Lower lobe of right lung (tissue), 2 donors: ENCODE measurements around the gene TDRD3. TPM values are rescaled to one million over a fixed set of nuclear protein-coding genes. Genes with fewer than 3 reads are reported as not detected.

Experiments used
- ATAC-seq, 2 donors: fragments of 200-7000 bp; cut with Tn5 transposase; one replicate each; pipeline ENCODE4 v1.9.1; 2020 to 2022; ENCODE audit warnings: mild to moderate bottlenecking in 2 of 2, moderate library complexity in 2 of 2
- DNase-seq: peaks from one replicate; pipeline ENCODE4 v3.0.0-alpha.2; 2020
- H3K27ac ChIP-seq: fragments of 200-600 bp; one replicate; pipeline ENCODE4 v1.8.0; 2022
- H3K27me3 ChIP-seq: fragments of 200-600 bp; one replicate; pipeline ENCODE4 v1.8.0; 2022; ENCODE audit warnings: low read depth
- H3K36me3 ChIP-seq: fragments of 200-600 bp; one replicate; pipeline ENCODE4 v1.8.0; 2022; ENCODE audit warnings: mild to moderate bottlenecking
- H3K4me1 ChIP-seq: fragments of 200-600 bp; one replicate; pipeline ENCODE4 v1.8.0; 2022
- H3K4me3 ChIP-seq: fragments of 200-600 bp; one replicate; pipeline ENCODE4 v1.8.0; 2022; ENCODE audit warnings: mild to moderate bottlenecking
- H3K9me3 ChIP-seq: fragments of 200-600 bp; one replicate; pipeline ENCODE4 v1.8.0; 2022
- intact Hi-C: fragments of 100-400 bp; cut with DNase I; formaldehyde crosslinking; loops from one replicate; pipeline ENCODE4 v1.11.0; 2022
- total RNA-seq: library from RNA; stranded (reverse); fragmentation: NEBNext Ultra II Directional; extraction: Animal tissue kit (Norgen Biotek cat#: 25700); gene quantifications from one replicate; pipeline ENCODE4 v1.2.1, GENCODE V29; 2021
- TF ChIP-seq, protein P1 (sequence below): fragments of 200-600 bp; IDR thresholded peaks from one replicate; pipeline ENCODE4 v1.8.0; 2022; ENCODE audit warnings: antibody characterized with exemption, mild to moderate bottlenecking
- donor health status: DM: no; HTN: yes; CAD: no; lungs with severe emphysema.

Gene TDRD3
- total RNA-seq, 1 donor from 2014 or later, result 27.0 TPM

DNA sequence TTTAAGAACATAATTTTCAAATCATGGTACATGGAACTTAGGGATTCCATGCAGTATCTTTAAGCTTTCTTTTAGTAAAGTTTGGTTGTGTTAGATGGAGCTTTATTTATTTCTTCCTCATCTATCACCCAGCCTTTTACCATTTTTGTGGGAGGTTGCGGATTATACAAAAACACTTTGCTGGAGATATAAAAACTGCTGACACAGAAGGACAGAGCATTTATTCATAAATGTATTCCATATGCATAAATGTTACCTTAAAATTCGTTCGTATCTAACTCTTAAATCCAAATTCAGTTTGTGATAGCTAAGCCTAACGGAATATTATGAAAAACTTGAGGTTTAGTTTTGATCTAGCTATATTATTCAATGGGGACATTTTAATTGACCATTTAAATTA is 143.3 kb downstream of the TDRD3 start:
- no peak for ATAC-seq
- Histone ChIP-seq H3K9me3 (no peaks in the 10 kb centered on the region), H3K36me3 (peaks cover 2% of the 10 kb centered on the region), H3K27ac (no peak overlapping the region), H3K4me1 (no peaks in the 10 kb centered on the region), H3K4me3 (no peak overlapping the region), H3K27me3 (no peaks in the 10 kb centered on the region)
- DNase-seq, result no peak
- intact Hi-C loops, result no loop called here
- TF ChIP-seq, protein P1, sequence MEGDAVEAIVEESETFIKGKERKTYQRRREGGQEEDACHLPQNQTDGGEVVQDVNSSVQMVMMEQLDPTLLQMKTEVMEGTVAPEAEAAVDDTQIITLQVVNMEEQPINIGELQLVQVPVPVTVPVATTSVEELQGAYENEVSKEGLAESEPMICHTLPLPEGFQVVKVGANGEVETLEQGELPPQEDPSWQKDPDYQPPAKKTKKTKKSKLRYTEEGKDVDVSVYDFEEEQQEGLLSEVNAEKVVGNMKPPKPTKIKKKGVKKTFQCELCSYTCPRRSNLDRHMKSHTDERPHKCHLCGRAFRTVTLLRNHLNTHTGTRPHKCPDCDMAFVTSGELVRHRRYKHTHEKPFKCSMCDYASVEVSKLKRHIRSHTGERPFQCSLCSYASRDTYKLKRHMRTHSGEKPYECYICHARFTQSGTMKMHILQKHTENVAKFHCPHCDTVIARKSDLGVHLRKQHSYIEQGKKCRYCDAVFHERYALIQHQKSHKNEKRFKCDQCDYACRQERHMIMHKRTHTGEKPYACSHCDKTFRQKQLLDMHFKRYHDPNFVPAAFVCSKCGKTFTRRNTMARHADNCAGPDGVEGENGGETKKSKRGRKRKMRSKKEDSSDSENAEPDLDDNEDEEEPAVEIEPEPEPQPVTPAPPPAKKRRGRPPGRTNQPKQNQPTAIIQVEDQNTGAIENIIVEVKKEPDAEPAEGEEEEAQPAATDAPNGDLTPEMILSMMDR, result no peak

DNA sequence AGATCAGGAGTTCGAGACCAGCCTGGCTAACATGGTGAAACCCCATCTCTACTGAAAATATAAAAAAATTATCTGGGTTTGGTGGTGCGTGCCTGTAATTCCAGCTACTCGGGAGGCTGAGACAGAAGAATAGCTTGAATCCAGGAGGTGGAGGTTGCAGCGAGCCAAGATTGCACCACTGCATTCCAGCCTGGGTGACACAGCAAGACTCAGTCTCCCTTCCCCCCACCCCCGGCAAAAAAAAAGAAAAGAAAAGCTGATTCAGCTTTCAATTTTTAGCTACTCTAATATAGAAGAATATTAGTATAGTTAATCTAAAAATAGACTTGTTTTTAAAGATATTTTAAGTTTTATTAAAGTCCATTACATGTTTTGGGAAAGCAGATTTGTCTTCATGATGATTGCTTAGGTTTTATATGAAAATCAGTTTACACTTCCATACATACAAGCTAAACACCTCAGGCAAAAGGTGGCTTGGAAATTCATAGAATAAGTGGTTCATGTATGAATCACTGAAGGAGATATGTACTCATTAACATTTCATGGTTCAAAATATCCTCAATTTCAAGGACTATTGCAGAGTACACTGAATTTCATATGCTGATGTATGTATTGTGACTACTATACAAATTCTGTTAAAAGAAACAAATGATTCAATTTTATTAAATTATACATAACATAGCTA is 165.2 kb downstream of the TDRD3 start:
- DNase-seq, result no peak
- no peaks in the 10 kb centered on the region for H3K4me1 ChIP-seq
- no peaks in the 10 kb centered on the region for H3K27me3 ChIP-seq
- H3K4me3 ChIP-seq, result no peak overlapping the region
- no peak overlapping the region for H3K27ac ChIP-seq
- no peaks in the 10 kb centered on the region for H3K36me3 ChIP-seq
- intact Hi-C loops, result no loop called here
- TF ChIP-seq, protein P1, result no peak
- H3K9me3 ChIP-seq, result no peaks in the 10 kb centered on the region
- ATAC-seq, result no peak

DNA sequence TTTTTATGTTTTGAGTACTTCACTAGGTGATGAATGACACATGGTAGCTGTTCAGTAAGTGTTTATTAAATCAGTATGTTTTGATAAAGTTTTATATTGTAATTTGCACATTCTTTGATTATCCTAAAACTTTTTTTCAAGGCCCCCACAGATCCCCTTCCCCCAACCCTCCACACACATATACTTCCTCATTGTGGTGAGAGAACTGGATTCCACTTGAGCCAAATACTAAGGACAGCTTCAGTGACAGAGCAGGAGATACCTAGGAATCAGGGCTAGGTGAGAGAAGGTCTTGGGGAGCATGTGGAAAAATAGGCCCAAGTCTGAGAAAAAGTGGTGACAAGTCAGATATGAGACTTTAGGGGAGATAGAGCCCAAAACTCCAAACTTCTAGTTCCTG is 174.6 kb downstream of the TDRD3 start:
- H3K36me3 ChIP-seq, result no peaks in the 10 kb centered on the region
- DNase-seq (no peak), ATAC-seq (no peak)
- no peaks in the 10 kb centered on the region for H3K27me3 ChIP-seq
- no peak overlapping the region for H3K27ac ChIP-seq
- intact Hi-C loops, result no loop called here
- TF ChIP-seq, protein P1, result no peak
- no peak overlapping the region for H3K4me3 ChIP-seq
- no peaks in the 10 kb centered on the region for H3K9me3 ChIP-seq
- no peaks in the 10 kb centered on the region for H3K4me1 ChIP-seq

DNA sequence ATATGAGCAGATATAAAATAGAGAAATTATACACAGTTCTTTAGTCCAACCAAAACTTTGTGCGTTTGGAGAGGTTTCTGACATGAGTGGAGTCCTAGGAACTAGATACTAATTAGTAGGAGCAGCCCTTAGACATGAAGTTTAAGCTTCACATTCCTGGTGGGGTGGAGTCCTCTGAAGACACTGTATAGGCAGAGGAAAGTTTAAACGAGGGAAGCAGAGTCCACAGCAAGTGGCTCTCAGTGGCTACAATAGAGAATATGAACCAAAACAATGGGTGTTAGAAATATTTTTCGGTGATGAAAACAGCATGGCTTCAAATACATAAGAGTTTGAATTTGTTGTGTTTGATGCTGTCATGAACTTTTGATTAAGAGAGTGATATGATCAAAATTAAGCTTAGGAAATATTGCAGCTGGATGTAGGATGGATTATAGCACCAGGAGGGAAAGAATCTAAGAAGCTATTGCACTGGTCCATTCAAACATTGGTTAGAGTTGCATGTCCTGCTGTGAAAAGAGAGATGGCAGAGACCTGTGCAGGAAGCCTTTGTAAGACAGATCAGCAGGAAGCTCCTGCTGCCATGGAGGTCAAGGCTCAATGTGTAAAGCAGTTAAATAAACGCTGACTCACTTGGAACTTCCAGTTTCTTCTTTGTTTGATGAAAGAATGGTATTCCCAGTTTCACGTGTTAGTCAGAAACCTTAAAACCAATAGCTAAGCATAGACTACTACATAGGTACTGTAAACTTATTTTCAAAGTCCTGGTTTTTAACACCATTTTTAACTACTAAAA is 175.2 kb downstream of the TDRD3 start:
- intact Hi-C loops, result no loop called here
- no peaks in the 10 kb centered on the region for H3K36me3 ChIP-seq
- no peak overlapping the region for H3K27ac ChIP-seq
- H3K4me1 ChIP-seq, result no peaks in the 10 kb centered on the region
- H3K27me3 ChIP-seq, result no peaks in the 10 kb centered on the region
- no peaks in the 10 kb centered on the region for H3K9me3 ChIP-seq
- H3K4me3 ChIP-seq, result no peak overlapping the region
- no peak for DNase-seq
- no peak for ATAC-seq
- TF ChIP-seq, protein P1, result no peak

DNA sequence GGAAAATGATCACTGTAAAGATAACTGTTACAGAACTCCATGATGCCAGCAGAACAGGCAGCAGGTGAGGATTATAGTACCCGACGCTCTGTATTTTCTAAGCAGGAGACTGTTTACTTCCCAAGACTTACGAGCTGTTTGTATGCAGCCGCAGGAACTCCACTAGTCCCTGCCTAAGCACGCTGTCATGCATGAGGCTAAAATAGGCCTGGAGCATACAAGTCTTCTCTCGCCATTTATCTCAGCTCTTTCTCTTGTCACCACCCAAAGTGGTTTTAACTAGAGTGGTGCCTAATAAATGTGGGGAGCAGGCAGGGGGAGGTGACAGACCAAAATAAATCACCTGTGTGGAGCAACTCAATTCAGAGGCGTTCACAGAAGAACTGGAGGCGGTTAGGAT is 175.8 kb downstream of the TDRD3 start:
- intact Hi-C loops, result no loop called here
- Histone ChIP-seq H3K9me3 (no peaks in the 10 kb centered on the region), H3K4me1 (no peaks in the 10 kb centered on the region), H3K27me3 (no peaks in the 10 kb centered on the region), H3K27ac (no peak overlapping the region), H3K4me3 (no peak overlapping the region), H3K36me3 (no peaks in the 10 kb centered on the region)
- ATAC-seq (no peak), DNase-seq (no peak)
- TF ChIP-seq, protein P1, result no peak
